Esophagus muscularis mucosa (tissue), 4 donors: ENCODE results near the gene EMP1. TPM values are rescaled to one million over a fixed set of nuclear protein-coding genes. Genes with fewer than 3 reads are reported as not detected.

Source experiments
- DNase-seq: peaks from one replicate; pipeline ENCODE4 v3.0.0-alpha.2; 2017; ENCODE audit errors: extremely low spot score
- H3K27ac ChIP-seq, 4 donors: fragments of 200-600 bp; sonication (generic); replicated peaks in 1 of 4; 1 replicate in 3 of 4; 2 replicates in 1 of 4; pipeline ENCODE4 v1.5.1; 2016 to 2019; ENCODE audit warnings: mild to moderate bottlenecking in 1 of 4
- H3K27me3 ChIP-seq, 4 donors: fragments of 200-600 bp; sonication (generic); one replicate each; pipeline versions ENCODE4 v1.5.1 to v1.6.0; 2016 to 2019
- H3K36me3 ChIP-seq, 4 donors: fragments of 200-600 bp; sonication (generic); one replicate each; pipeline ENCODE4 v1.5.1; 2016 to 2019
- H3K4me1 ChIP-seq, 4 donors: fragments of 200-600 bp; sonication (generic); one replicate each; pipeline ENCODE4 v1.5.1; 2016 to 2019
- H3K4me3 ChIP-seq, 4 donors: fragments of 200-600 bp; sonication (generic); 1 replicate in 2 of 4; 2 replicates in 2 of 4; pipeline ENCODE4 v1.5.1; 2016 to 2019; ENCODE audit warnings: mild to moderate bottlenecking in 4 of 4, moderate library complexity in 1 of 4
- H3K9me3 ChIP-seq, 4 donors: fragments of 200-600 bp; sonication (generic); 1 replicate in 3 of 4; 2 replicates in 1 of 4; pipeline ENCODE4 v1.5.1; 2016 to 2019
- EP300 ChIP-seq: sonication (generic); formaldehyde crosslinking; IDR thresholded peaks from one replicate; pipeline ENCODE4 v1.6.1; 2017; ENCODE audit warnings: antibody characterized with exemption
- POLR2A ChIP-seq: fragments of 450-650 bp; IDR thresholded peaks from one replicate; pipeline ENCODE4 v1.6.1; 2017; ENCODE audit warnings: antibody characterized with exemption, moderate library complexity, mild to moderate bottlenecking, low read depth
- POLR2AphosphoS5 ChIP-seq, 2 donors: sonication (generic); formaldehyde crosslinking; IDR thresholded peaks; one replicate each; pipeline ENCODE4 v1.6.1; 2017; ENCODE audit warnings: antibody characterized with exemption in 2 of 2
- WGBS: methylation state at CpG from one replicate; pipeline ENCODE4 v1.1.5; 2018; 5-methylcytosine and 5-hydroxymethylcytosine counted together
- intact Hi-C: fragments of 100-400 bp; cut with DNase I; formaldehyde crosslinking; loops from one replicate; pipeline ENCODE4 v1.15.1; 2023
- total RNA-seq, 4 donors: library from RNA; depleted of rRNA; stranded (reverse); fragments of >200 nt; gene quantifications; one replicate each; pipeline versions ENCODE4 v1.1.0 to v1.2.1, GENCODE V29; 2016
- TF ChIP-seq, protein P1 (sequence below), 3 experiments: fragments of 200-600 bp in 2 of 3; fragments of 450-650 bp in 1 of 3; sonication (generic) in 2 of 3; IDR thresholded peaks; one replicate each; pipeline ENCODE4 v1.5.1; 2017 to 2019; ENCODE audit warnings: antibody characterized with exemption in 3 of 3, mild to moderate bottlenecking in 2 of 3, moderate library complexity in 1 of 3

The EMP1 gene
- total RNA-seq, 4 donors from 2014 or later = 42.8 to 425 (median 63.0) TPM

GRCh38 chr12:13179211-13180074 is 17.1 kb upstream of the EMP1 start:
- peak; percentile 91 for DNase-seq
- Histone ChIP-seq H3K36me3 (no peaks in the 10 kb centered on the region), H3K4me1 (peaks cover 14 to 25% (median 19%) of the 10 kb centered on the region in 4 donors), H3K9me3 (no peaks in the 10 kb centered on the region), H3K27ac (peak overlapping the region; percentile 37 to 73 (median 71)), H3K27me3 (peaks cover 0 to 10% (median 0%) of the 10 kb centered on the region in 4 donors), H3K4me3 (peak overlapping the region in 2 of 4 donors; percentile 9 to 21)
- TF ChIP-seq, protein P1, sequence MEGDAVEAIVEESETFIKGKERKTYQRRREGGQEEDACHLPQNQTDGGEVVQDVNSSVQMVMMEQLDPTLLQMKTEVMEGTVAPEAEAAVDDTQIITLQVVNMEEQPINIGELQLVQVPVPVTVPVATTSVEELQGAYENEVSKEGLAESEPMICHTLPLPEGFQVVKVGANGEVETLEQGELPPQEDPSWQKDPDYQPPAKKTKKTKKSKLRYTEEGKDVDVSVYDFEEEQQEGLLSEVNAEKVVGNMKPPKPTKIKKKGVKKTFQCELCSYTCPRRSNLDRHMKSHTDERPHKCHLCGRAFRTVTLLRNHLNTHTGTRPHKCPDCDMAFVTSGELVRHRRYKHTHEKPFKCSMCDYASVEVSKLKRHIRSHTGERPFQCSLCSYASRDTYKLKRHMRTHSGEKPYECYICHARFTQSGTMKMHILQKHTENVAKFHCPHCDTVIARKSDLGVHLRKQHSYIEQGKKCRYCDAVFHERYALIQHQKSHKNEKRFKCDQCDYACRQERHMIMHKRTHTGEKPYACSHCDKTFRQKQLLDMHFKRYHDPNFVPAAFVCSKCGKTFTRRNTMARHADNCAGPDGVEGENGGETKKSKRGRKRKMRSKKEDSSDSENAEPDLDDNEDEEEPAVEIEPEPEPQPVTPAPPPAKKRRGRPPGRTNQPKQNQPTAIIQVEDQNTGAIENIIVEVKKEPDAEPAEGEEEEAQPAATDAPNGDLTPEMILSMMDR (IDR thresholded peaks at IDR 0.05) = no peak
- TF ChIP-seq POLR2A (no peak), EP300 (no peak), POLR2AphosphoS5 (IDR thresholded peaks at IDR 0.05) (no peak)
- intact Hi-C loops = no loop called here
- WGBS = 27% methylated on average over 10 of the region's 11 CpGs

- H3K4me3 ChIP-seq = no peak overlapping the region
- H3K27me3 ChIP-seq = peaks cover 0 to 4% (median 0%) of the 10 kb centered on the region in 4 donors
- intact Hi-C loops = no loop called here
- H3K27ac ChIP-seq = no peak overlapping the region
- no peaks in the 10 kb centered on the region for H3K36me3 ChIP-seq
- H3K9me3 ChIP-seq = no peaks in the 10 kb centered on the region
- TF ChIP-seq POLR2AphosphoS5 (IDR thresholded peaks at IDR 0.05) (no peak), POLR2A (no peak), EP300 (no peak)
- TF ChIP-seq, protein P1 (IDR thresholded peaks at IDR 0.05) = no peak
- DNase-seq = no peak
- 67% methylated on average over 3 of the region's 3 CpGs for WGBS
- H3K4me1 ChIP-seq = peaks cover 14 to 23% (median 19%) of the 10 kb centered on the region in 4 donors
These were observed 15.0 kb upstream of the EMP1 start for GRCh38 chr12:13181375-13182070.

DNA sequence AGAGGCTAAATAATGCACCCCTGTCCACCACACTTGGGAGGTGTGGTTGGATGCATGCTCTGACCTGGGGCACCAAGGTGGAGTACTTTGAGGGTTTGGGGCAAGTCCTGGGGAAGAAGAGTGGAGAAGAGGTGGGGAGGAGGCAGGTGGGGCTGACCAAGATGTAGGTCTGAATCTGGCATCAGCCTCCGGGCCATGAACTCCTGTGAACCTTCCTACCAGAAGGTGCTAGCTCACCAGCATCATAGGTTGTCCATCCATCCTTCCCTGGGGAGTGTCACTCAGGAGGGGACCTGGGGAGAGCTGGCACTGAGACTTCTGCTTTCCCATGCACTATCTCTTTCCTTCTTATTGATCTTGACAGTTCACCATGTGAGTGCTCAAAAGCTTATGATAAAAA is 13.6 kb upstream of the EMP1 start:
- Histone ChIP-seq H3K4me1 (peaks cover 14 to 22% (median 19%) of the 10 kb centered on the region in 4 donors), H3K4me3 (no peak overlapping the region), H3K27me3 (peaks cover 0 to 3% (median 0%) of the 10 kb centered on the region in 4 donors), H3K27ac (no peak overlapping the region), H3K36me3 (no peaks in the 10 kb centered on the region), H3K9me3 (no peaks in the 10 kb centered on the region)
- no peak for DNase-seq
- 63% methylated on average over 1 of the region's 1 CpG for WGBS
- intact Hi-C loops = no loop called here
- TF ChIP-seq POLR2A (no peak), EP300 (no peak), POLR2AphosphoS5 (IDR thresholded peaks at IDR 0.05) (no peak)
- TF ChIP-seq, protein P1 (IDR thresholded peaks at IDR 0.05) = no peak

DNA sequence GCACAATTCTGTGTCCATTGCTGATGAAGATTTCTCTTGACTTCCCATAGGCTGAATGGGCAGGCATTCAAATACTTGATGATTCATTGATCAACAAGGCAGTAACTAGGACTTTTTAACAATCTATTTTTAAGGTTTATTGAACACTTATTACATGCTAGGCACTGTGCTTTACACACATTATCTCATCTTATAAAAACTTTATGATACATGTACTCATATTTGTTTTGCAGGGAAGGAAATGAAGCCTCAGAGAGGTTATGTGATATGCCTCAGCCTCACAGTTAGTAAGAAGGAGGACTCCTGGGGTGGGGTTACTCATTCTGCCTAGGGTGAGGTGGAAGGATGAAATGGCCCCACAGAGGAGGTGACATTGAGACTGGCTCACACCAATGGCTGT is 12.9 kb upstream of the EMP1 start:
- TF ChIP-seq EP300 (no peak), POLR2A (no peak), POLR2AphosphoS5 (IDR thresholded peaks at IDR 0.05) (no peak)
- TF ChIP-seq, protein P1 (IDR thresholded peaks at IDR 0.05) = no peak
- Histone ChIP-seq H3K27me3 (peaks cover 0 to 3% (median 0%) of the 10 kb centered on the region in 4 donors), H3K27ac (no peak overlapping the region), H3K4me3 (no peak overlapping the region), H3K4me1 (peaks cover 12 to 15% (median 15%) of the 10 kb centered on the region in 4 donors), H3K36me3 (no peaks in the 10 kb centered on the region), H3K9me3 (no peaks in the 10 kb centered on the region)
- DNase-seq = no peak
- intact Hi-C loops = no loop called here
